Measurements from ENCODE around the gene TMEM258.
A peak's percentile ranks its signal among the peaks of the same experiment; 100 is the strongest.

TMEM258 gene

GRCh38 chr11:61792310-61793082 lies at the start of gene TMEM258, which contains the start of gene FEN1:
TSS of gene TMEM258 (minus strand) at chr11:61792599. CDS start at chr11:61792558, 41 bp downstream.
TSS of gene FEN1 (plus strand) at chr11:61792911. CDS start at chr11:61795362, 2,451 bp downstream.
- Mint-ChIP-seq H3K27me3 (no peaks in the 10 kb centered on the region), H3K27ac (peak within 1 kb of the TSS; percentile 100), H3K9me3 (ENCODE audit: low read depth) (no peaks in the 10 kb centered on the region), H3K36me3 (peaks cover 11% of the 10 kb centered on the region), H3K4me1 (ENCODE audit: low read depth) (peaks cover 31% of the 10 kb centered on the region), H3K4me3 (peak within 1 kb of the TSS; percentile 97)

- Mint-ChIP-seq H3K27me3 (no peaks in the 10 kb centered on the region), H3K36me3 (peaks cover 2% of the 10 kb centered on the region), H3K9me3 (ENCODE audit: low read depth) (no peaks in the 10 kb centered on the region), H3K4me1 (ENCODE audit: low read depth) (peaks cover 4% of the 10 kb centered on the region), H3K4me3 (no peak overlapping the region), H3K27ac (no peak overlapping the region)
These were observed 49.5 kb upstream of the TMEM258 start for GRCh38 chr11:61841636-61842527.

- peaks cover 8% of the 10 kb centered on the region for H3K4me1 Mint-ChIP-seq (ENCODE audit: low read depth)
- no peak overlapping the region for H3K4me3 Mint-ChIP-seq
- H3K27ac Mint-ChIP-seq, result no peak overlapping the region
- no peaks in the 10 kb centered on the region for H3K27me3 Mint-ChIP-seq
- no peaks in the 10 kb centered on the region for H3K9me3 Mint-ChIP-seq (ENCODE audit: low read depth)
- H3K36me3 Mint-ChIP-seq, result peaks cover 2% of the 10 kb centered on the region
These were observed 48.0 kb upstream of the TMEM258 start for GRCh38 chr11:61840371-61840770.

DNA sequence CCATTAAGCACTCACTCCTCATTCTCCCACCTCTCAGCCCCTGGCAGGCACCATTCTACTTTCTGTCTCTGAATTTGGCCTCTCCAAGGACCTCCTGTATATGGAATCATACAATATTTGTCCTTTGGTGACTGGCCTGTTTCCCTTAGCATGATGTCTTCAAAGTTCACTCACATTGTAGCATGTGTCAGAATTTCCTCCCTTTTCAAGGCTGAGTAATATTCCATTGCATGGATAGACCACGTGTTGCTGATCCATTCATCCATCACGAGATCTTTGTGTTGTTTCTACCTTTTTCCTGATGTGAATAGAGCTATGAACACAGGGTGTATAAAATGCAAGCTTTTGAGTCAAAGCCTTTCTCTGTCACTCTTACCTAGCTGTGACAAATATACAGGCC lies 47.3 kb upstream of the TMEM258 start:
- no peak overlapping the region for H3K27ac Mint-ChIP-seq
- H3K27me3 Mint-ChIP-seq, result no peaks in the 10 kb centered on the region
- H3K4me1 Mint-ChIP-seq (ENCODE audit: low read depth), result peaks cover 11% of the 10 kb centered on the region
- peaks cover 2% of the 10 kb centered on the region for H3K36me3 Mint-ChIP-seq
- no peaks in the 10 kb centered on the region for H3K9me3 Mint-ChIP-seq (ENCODE audit: low read depth)
- H3K4me3 Mint-ChIP-seq, result no peak overlapping the region

DNA sequence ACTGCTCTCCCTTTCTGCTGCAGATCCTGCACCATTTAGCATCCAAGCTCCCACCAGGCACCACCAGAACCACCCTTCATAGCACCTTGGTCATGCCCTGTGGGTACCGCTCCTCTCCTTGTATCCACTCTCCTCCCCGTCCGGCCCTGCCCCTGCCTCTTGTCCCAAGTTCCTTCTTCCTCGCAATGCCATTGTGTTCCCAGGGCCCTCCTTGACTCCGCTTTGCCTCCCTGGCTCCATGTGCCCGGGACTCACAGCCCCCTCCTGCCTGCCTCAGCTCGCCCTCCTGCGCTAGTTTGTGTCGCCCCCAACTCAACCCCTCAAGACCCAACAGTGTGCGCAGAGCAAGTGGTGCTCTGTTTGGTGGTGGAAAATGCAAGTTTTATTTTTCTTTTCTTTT lies 46.5 kb upstream of the TMEM258 start:
- Mint-ChIP-seq H3K36me3 (peaks cover 2% of the 10 kb centered on the region), H3K4me1 (ENCODE audit: low read depth) (peaks cover 16% of the 10 kb centered on the region), H3K9me3 (ENCODE audit: low read depth) (no peaks in the 10 kb centered on the region), H3K27ac (no peak overlapping the region), H3K4me3 (no peak overlapping the region), H3K27me3 (no peaks in the 10 kb centered on the region)

DNA sequence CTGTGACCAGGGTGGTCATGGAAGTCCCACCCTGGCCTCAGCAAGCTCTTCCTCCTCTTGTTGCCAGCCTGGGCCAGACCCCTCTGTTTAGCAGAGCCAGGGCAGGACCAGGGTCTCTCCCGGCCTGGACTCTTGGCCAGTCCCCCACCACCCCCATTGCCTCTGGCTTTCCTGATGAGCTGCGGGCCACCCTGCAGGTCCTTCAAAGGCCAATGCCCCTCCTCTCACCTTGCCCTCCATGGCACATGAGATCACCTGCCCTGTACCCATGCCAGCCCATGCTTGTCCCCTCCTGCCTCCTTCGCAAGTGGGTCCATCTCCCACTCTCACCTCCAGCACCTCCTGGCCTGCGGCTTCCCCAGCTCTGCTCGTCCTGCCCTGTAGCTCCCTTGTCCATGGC lies 46.1 kb upstream of the TMEM258 start:
- H3K4me1 Mint-ChIP-seq (ENCODE audit: low read depth), result peaks cover 20% of the 10 kb centered on the region
- no peaks in the 10 kb centered on the region for H3K9me3 Mint-ChIP-seq (ENCODE audit: low read depth)
- peaks cover 3% of the 10 kb centered on the region for H3K27me3 Mint-ChIP-seq
- H3K4me3 Mint-ChIP-seq, result no peak overlapping the region
- peaks cover 3% of the 10 kb centered on the region for H3K36me3 Mint-ChIP-seq
- no peak overlapping the region for H3K27ac Mint-ChIP-seq

DNA sequence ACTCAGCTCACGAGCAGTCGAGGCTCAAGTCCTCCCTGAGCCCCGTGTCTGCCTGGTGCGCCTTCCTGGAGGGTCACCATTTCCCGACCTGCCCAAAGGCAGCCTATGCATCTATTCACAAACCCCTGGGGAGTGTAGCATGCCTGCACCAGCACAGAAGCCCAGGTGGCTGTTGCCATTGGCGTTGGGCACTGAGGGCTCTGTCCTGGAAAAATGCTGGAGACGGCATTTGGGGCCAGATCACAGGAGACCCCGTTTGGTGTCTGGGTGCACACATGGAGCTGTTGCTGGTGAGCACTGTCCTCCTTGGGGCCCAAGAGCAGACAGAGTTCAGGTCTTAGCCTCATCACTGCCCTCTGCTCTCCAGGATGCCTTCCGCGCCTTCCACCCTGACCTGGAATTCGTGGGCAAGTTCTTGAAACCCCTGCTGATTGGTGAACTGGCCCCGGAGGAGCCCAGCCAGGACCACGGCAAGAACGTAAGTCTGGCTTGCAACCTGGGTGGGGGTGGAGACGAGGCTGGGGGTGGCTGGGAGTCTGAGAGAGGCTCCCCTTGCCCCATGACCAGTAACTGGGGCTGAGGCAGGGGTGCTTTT lies 45.1 kb upstream of the TMEM258 start:
- H3K4me3 Mint-ChIP-seq, result no peak overlapping the region
- peaks cover 4% of the 10 kb centered on the region for H3K27me3 Mint-ChIP-seq
- H3K9me3 Mint-ChIP-seq (ENCODE audit: low read depth), result no peaks in the 10 kb centered on the region
- H3K4me1 Mint-ChIP-seq (ENCODE audit: low read depth), result peaks cover 22% of the 10 kb centered on the region
- H3K27ac Mint-ChIP-seq, result no peak overlapping the region
- H3K36me3 Mint-ChIP-seq, result peaks cover 4% of the 10 kb centered on the region

DNA sequence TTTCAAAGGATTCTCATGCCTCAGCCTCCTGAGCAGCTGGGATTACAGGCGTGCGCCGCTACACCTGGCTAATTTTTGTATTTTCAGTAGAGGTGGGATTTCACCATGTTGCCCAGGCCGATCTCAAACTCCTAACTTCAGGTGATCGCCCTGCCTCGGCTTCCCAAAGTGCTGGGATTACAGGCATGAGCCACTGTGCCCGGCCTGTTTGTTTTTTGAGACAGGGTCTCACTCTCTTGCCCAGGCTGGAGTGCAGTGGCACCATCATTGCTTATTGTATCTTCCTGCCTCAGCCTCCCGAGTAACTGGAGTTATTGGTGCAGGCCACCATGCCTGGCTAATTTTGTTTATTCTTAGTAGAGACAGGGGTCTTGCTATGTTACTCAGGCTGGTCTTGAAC lies 43.8 kb upstream of the TMEM258 start:
- Mint-ChIP-seq H3K4me3 (no peak overlapping the region), H3K27me3 (peaks cover 7% of the 10 kb centered on the region), H3K27ac (no peak overlapping the region), H3K9me3 (ENCODE audit: low read depth) (no peaks in the 10 kb centered on the region), H3K4me1 (ENCODE audit: low read depth) (peaks cover 19% of the 10 kb centered on the region), H3K36me3 (peaks cover 2% of the 10 kb centered on the region)

GRCh38 chr11:61834278-61835048 lies 42.1 kb upstream of the TMEM258 start:
- H3K4me1 Mint-ChIP-seq (ENCODE audit: low read depth), result peaks cover 22% of the 10 kb centered on the region
- H3K27me3 Mint-ChIP-seq, result peaks cover 16% of the 10 kb centered on the region
- no peak overlapping the region for H3K27ac Mint-ChIP-seq
- no peak overlapping the region for H3K4me3 Mint-ChIP-seq
- no peaks in the 10 kb centered on the region for H3K9me3 Mint-ChIP-seq (ENCODE audit: low read depth)
- H3K36me3 Mint-ChIP-seq, result peaks cover 2% of the 10 kb centered on the region

DNA sequence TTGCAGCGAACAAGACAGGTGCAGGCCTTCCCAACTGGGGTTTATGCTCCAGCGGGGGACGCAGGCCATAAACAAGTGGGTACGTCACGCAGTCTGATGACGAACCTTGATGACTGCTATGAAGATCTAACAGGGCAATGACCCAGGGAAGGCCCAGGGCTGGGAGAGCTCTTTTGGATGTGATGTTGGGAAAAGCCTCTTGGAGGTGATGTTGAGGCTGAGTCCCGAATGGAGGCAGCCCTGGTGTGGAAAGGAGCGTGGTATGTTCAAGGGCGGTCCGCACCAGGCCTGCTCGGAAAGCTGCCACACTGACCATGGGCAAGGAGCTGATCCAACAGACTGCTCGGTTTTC lies 41.5 kb upstream of the TMEM258 start:
- H3K4me1 Mint-ChIP-seq (ENCODE audit: low read depth), result peaks cover 26% of the 10 kb centered on the region
- H3K36me3 Mint-ChIP-seq, result peaks cover 2% of the 10 kb centered on the region

GRCh38 chr11:61833471-61833870 lies 41.1 kb upstream of the TMEM258 start:
- Mint-ChIP-seq H3K4me1 (ENCODE audit: low read depth) (peaks cover 28% of the 10 kb centered on the region), H3K4me3 (no peak overlapping the region), H3K9me3 (ENCODE audit: low read depth) (no peaks in the 10 kb centered on the region), H3K27me3 (peaks cover 17% of the 10 kb centered on the region), H3K27ac (peak overlapping the region; percentile 61), H3K36me3 (peaks cover 2% of the 10 kb centered on the region)

More for the DNA sequence above, 41.5 kb upstream of the TMEM258 start:
- Mint-ChIP-seq H3K27ac (no peak overlapping the region), H3K4me3 (no peak overlapping the region), H3K27me3 (peaks cover 17% of the 10 kb centered on the region), H3K9me3 (ENCODE audit: low read depth) (no peaks in the 10 kb centered on the region)

DNA sequence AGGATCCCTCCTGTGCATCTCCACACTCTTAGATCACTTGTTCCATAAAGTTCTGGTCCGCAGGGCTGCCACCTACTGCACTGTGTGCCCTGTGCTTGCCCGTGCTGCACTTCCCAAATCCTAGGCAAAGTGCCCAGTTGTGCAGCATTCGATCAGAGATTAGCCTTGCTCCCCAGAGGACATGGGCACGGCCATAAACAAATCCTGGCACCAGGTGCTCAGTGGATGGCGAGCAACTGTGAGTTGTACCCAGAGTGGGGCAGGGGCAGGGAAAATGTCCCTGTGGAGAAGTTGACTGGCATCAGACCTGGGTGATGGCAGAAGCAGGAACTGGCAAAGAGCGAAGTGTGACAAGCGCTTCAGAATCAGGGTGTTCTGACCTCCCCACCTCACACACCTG lies 40.4 kb upstream of the TMEM258 start:
- Mint-ChIP-seq H3K4me3 (no peak overlapping the region), H3K9me3 (ENCODE audit: low read depth) (no peaks in the 10 kb centered on the region), H3K4me1 (ENCODE audit: low read depth) (peaks cover 28% of the 10 kb centered on the region), H3K36me3 (peaks cover 2% of the 10 kb centered on the region), H3K27ac (no peak overlapping the region), H3K27me3 (peaks cover 17% of the 10 kb centered on the region)

DNA sequence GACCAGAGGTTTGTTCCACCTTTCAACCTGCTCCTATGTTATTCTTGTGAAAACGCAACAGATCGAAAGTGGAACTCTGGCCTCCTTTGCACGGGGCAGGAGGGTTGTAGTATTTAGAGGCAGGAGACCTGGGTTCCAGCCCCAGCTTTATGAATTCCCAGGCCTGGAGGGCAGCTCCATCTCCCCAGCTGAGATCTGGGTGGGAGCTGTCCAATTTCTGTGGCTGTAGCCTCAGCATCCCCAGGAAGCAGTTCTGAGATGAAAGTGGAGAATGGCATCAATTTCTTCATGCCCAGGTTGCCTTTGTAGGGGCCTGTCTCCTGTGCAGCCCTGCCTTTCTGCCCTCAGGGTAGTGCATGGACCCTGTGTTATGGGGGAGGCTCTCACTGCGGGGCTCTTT lies 39.8 kb upstream of the TMEM258 start:
- Mint-ChIP-seq H3K36me3 (peaks cover 2% of the 10 kb centered on the region), H3K27me3 (peaks cover 18% of the 10 kb centered on the region), H3K9me3 (ENCODE audit: low read depth) (no peaks in the 10 kb centered on the region), H3K27ac (no peak overlapping the region), H3K4me1 (ENCODE audit: low read depth) (peaks cover 29% of the 10 kb centered on the region), H3K4me3 (no peak overlapping the region)

DNA sequence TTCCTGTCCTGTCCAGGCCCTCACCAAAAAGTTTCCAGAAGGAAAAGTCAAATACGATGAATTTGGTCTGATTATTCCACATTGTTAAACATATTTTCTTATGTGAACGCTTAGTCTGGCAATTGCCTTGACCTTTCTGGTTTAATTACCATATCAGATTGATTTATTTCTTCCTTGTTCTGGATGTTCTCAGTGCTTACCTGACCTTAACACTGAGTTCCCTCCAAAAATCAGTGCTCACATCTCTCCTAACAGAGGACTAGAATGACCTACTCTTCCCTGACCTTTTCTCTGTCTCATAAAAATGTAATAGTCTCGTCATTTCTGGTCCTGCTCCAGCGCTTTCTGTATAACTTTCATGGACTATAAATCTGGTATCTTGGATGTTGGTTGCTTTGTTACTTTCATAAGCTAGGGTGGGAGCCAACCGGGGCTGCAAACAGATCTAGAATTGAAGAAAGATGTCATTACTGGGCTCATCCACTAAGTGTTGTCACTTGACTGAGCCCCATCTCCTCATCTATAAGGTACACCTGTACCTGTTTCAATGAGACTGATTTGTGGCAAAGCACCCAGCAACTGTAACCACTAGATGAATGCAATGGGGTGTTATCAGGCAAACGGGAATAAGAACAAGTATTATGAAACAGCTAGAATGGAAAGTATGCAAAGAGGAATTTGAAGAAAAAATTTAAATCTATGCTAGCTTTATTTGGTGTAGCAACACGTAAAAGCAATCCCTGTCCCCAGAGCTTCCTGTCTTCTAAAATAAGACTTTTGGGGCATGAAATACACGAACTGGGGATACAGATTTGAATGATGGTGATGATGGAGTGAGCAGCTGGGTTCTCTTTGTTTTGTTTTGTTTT lies 38.1 kb upstream of the TMEM258 start:
- Mint-ChIP-seq H3K36me3 (peaks cover 2% of the 10 kb centered on the region), H3K4me1 (ENCODE audit: low read depth) (peaks cover 27% of the 10 kb centered on the region), H3K9me3 (ENCODE audit: low read depth) (no peaks in the 10 kb centered on the region), H3K27ac (no peak overlapping the region), H3K27me3 (peaks cover 23% of the 10 kb centered on the region), H3K4me3 (peak overlapping the region; percentile 14)

Data from activated naive CD8-positive, alpha-beta T cell (primary cell).